Fibroblast of pulmonary artery (primary cell): ENCODE results near the gene RALA.
A peak's percentile ranks its signal among the peaks of the same experiment; 100 is the strongest.

ENCODE experiments used
- DNase-seq: peaks from one replicate; pipeline ENCODE4 v3.0.0-alpha.2; 2010; ENCODE audit warnings: low read depth
- H3K4me3 ChIP-seq: replicated peaks from 2 replicates; pipeline ENCODE4 v1.5.1; 2011; ENCODE audit warnings: low read depth, mild to moderate bottlenecking, control low read depth, low read length, moderate library complexity
- TF ChIP-seq, protein P1 (sequence below): IDR thresholded peaks from 2 replicates; pipeline ENCODE4 v1.5.1; 2011; ENCODE audit warnings: mild to moderate bottlenecking, control low read depth, low read length, inconsistent platforms; ENCODE audit errors: missing control alignments

RALA gene

DNA sequence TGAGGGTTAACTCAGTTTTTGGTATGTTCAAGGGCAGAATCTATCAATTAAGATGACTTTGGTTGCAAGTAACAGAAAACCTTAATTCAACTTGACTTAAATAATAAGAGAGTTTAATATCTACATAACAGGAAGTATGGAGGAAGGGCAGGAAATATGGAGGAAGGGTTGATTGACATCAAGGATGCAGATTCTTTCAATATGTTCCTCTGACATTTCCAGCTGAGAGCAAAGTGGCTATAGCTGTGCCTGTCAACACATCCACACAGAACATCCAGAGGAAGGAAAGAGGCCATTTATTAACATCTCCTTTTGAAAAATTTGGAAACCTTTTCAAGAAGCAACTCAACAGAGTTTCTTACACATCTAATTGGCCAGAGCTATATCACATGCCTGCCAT is 19.4 kb upstream of the RALA start:
- no peak overlapping the region for H3K4me3 ChIP-seq
- TF ChIP-seq, protein P1, sequence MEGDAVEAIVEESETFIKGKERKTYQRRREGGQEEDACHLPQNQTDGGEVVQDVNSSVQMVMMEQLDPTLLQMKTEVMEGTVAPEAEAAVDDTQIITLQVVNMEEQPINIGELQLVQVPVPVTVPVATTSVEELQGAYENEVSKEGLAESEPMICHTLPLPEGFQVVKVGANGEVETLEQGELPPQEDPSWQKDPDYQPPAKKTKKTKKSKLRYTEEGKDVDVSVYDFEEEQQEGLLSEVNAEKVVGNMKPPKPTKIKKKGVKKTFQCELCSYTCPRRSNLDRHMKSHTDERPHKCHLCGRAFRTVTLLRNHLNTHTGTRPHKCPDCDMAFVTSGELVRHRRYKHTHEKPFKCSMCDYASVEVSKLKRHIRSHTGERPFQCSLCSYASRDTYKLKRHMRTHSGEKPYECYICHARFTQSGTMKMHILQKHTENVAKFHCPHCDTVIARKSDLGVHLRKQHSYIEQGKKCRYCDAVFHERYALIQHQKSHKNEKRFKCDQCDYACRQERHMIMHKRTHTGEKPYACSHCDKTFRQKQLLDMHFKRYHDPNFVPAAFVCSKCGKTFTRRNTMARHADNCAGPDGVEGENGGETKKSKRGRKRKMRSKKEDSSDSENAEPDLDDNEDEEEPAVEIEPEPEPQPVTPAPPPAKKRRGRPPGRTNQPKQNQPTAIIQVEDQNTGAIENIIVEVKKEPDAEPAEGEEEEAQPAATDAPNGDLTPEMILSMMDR: no peak
- DNase-seq: no peak

DNA sequence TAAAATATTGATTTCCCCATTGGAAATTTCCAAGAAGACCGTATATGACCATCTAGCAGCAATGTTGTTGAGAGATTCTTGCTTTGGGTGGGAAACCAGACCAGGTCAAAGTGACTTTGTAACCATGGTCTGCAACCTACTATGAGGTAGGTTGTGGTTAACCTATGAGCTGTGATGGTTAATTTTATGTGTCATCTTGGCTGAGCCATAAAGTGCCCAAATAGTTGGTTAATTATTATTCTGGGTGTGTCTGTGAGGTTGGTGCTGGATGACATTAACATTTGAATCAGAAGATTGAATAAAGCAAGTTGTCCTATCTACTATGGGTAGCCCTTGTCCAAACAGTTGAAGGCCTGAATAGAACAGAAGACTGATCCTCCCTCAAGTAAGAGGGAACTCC is 18.3 kb upstream of the RALA start:
- no peak for DNase-seq
- H3K4me3 ChIP-seq: no peak overlapping the region
- TF ChIP-seq, protein P1: no peak

DNA sequence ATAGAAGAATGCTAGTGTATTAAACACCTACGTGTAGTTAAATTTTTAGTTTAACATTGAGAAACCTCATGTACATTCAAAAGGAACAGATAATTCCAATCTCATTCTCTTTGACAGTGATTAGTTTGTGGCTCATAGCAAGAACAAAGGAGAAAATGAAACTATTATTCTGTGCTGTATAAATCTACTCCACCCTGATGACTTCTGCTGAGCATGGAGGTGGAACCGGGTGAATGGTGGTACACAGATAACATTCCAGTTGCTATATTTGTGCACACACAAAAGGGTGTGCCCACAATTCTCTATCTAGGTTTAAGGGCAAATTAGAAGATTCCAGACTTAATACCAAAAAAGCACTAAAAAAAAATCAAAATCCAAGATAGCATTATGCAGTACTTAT is 17.0 kb upstream of the RALA start:
- no peak overlapping the region for H3K4me3 ChIP-seq
- DNase-seq: no peak
- TF ChIP-seq, protein P1: no peak

DNA sequence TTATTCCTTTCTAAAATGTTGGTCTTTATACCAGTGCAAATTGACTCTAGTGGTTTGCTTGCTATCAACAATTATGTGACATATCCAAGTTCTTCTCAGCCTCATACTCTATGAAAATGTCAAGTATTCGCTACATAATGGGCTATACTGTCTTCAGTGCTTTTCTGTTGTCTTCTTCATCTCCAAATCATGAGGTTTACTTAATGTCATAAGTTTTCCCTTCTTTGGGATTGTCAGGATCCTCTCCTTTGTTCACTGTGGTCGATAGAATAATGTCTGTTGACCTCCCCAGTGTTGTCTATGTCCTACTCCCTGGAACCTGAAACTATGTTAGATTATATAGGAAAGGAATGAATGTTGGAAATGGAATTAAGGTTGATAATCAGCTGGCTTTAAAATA is 16.4 kb upstream of the RALA start:
- DNase-seq: no peak
- TF ChIP-seq, protein P1: no peak
- no peak overlapping the region for H3K4me3 ChIP-seq

DNA sequence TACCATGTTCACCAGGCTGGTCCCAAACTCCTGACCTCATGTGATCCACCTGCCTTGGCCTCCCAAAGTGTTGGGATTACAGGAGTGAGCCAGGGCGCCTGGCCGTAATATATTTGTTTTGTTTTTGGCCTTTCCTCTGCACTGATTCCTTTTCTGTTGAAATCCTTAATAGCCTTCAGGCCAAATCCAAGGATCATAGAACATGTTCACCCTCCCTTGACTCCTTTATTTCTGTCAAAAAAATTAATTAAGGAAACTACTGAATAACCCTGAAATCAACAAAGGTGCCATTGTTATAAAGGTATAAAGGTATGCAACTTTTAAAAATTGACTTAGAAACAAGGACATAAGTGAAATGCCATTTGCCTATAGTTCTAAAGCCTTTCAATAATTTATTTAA is 15.5 kb upstream of the RALA start:
- DNase-seq: no peak
- no peak overlapping the region for H3K4me3 ChIP-seq
- TF ChIP-seq, protein P1: no peak

DNA sequence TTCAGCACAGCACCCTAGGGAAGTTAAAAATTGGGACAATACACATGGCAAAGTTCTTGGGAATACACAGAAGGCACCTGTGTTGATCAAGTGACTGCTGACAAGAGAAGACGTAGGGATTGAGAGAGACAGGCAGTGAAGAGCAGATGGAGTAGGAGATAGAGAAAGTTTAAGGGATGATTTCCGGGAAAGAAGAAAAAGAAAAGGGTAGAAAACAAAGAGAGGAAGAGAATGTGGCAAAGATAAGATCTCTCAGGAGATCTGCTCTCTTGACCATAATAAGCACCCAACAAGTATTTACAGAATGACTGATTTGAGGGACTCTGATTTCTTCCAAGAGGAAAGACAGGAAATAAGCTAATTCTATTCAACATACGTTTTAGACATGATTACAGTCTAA is 15.1 kb upstream of the RALA start:
- no peak for DNase-seq
- TF ChIP-seq, protein P1: no peak
- no peak overlapping the region for H3K4me3 ChIP-seq

DNA sequence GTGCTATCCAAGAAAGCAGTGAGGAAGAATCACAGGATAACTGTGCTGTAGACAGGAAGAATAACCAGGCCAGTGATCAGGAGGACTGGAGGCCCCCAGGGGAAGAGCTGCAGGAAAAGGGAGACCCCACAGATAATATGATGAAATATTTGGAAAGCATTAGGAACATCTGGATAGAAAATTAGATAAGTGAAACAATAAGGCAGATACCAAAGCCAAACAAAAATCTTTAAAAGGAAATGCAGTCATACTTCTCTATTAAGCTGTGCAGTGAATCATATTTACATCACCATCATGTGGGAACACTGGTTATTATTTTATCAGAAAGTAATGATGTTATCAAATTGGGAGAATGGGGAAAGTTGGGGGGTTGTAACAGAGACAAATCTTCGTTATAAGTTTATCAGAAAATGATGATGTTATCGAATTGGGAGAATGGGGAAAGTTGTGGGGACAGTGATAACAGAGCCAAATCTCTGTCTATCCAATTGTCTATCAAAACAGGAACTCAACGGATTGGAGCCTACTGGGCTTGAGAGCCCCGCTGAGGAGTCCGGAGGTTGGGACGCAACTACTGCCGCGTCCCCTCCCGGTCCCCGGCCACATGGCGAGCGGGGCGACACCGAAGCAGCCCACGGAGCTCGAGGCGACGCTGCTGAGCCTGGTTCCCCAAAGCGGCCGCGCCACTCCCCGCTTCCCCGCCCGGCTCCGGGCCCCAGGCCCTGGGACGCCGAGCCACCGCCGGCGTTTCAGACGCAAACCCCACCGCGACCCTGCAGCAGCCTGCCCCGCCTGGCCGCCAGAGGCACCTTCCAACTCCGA is 14.0 kb upstream of the RALA start:
- TF ChIP-seq, protein P1: peak; percentile 13
- H3K4me3 ChIP-seq: peak overlapping the region; percentile 35
- DNase-seq: peak; percentile 89
